Cardiac muscle cell (in vitro differentiated cells and primary cell): ENCODE measurements around the gene IL12RB1. TPM values are rescaled to one million over a fixed set of nuclear protein-coding genes. Genes with fewer than 3 reads are reported as not detected.

ENCODE experiments used
- DNase-seq, 2 donors: peaks; one replicate each; pipeline versions ENCODE4 v3.0.0 to v3.0.0-alpha.2; 2010 to 2017; ENCODE audit warnings: low read depth in 1 of 2, low spot score in 1 of 2
- H3K27ac ChIP-seq: fragments of 200-600 bp; sonication (generic); 2 replicates; pipeline ENCODE4 v1.5.1; 2016
- H3K27me3 ChIP-seq: fragments of 200-600 bp; sonication (generic); 2 replicates; pipeline ENCODE4 v1.6.0; 2016; ENCODE audit warnings: control low read depth
- H3K36me3 ChIP-seq: fragments of 200-600 bp; sonication (generic); 2 replicates; pipeline ENCODE4 v1.5.1; 2016; ENCODE audit warnings: control low read depth
- H3K4me1 ChIP-seq: fragments of 200-600 bp; sonication (generic); 2 replicates; pipeline ENCODE4 v1.8.1; 2017; ENCODE audit warnings: low read depth, mild to moderate bottlenecking, mixed run types
- H3K4me3 ChIP-seq: fragments of 200-600 bp; sonication (generic); 2 replicates; pipeline ENCODE4 v1.5.1; 2016; ENCODE audit warnings: mild to moderate bottlenecking
- H3K9me3 ChIP-seq: fragments of 200-600 bp; sonication (generic); 2 replicates; pipeline ENCODE4 v1.5.1; 2017; ENCODE audit warnings: low read depth, mild to moderate bottlenecking, control low read depth
- polyA plus RNA-seq: library from polyadenylated mRNA; unstranded; fragments of >200 nt; fragmentation: Nextera tagmentation; extraction: Ambion mirVana; gene quantifications from 2 replicates; pipeline ENCODE4 v1.2.1, GENCODE V29; 2016
- total RNA-seq: library from RNA; depleted of rRNA; stranded (reverse); fragments of >200 nt; gene quantifications from 2 replicates; pipeline ENCODE4 v1.2.3, GENCODE V29; 2016
- TF ChIP-seq, protein P1 (sequence below): IDR thresholded peaks from 2 replicates; pipeline ENCODE4 v1.5.1; 2012; ENCODE audit warnings: low read depth, mild to moderate bottlenecking, low read length

Gene IL12RB1
- total and polyA plus RNA-seq, 2 experiments from 2014 or later: not detected

DNA sequence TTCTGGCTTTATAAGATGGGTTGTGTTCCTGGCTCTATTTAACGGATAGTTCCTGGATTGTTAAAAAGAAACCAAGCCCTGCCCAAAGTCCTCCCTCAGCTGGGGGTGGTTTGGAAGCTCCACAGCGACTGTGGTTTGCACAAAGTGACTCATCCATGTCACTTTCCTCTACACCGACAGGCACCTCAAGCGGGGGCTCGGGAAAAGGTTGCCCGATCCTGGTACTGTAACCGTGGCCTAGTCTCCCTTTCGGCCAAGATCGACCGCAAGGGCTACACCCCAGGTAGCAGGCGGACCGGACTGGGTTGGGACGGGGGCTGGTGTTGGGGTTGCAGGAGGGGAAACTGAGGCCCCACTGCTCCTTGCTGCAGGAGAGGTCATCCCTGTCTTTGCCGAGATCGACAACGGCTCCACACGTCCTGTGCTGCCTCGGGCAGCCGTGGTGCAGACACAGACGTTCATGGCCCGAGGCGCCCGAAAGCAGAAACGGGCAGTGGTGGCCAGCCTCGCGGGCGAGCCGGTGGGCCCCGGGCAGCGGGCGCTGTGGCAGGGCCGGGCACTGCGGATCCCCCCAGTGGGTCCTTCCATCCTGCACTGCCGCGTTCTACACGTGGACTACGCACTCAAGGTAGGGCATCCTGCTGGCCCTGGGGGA is 77.2 kb downstream of the IL12RB1 start:
- no peaks in the 10 kb centered on the region for H3K27me3 ChIP-seq
- DNase-seq: no peak
- H3K9me3 ChIP-seq: no peaks in the 10 kb centered on the region
- H3K27ac ChIP-seq: no peak overlapping the region
- no peak overlapping the region for H3K4me3 ChIP-seq
- no peaks in the 10 kb centered on the region for H3K36me3 ChIP-seq
- TF ChIP-seq, protein P1, sequence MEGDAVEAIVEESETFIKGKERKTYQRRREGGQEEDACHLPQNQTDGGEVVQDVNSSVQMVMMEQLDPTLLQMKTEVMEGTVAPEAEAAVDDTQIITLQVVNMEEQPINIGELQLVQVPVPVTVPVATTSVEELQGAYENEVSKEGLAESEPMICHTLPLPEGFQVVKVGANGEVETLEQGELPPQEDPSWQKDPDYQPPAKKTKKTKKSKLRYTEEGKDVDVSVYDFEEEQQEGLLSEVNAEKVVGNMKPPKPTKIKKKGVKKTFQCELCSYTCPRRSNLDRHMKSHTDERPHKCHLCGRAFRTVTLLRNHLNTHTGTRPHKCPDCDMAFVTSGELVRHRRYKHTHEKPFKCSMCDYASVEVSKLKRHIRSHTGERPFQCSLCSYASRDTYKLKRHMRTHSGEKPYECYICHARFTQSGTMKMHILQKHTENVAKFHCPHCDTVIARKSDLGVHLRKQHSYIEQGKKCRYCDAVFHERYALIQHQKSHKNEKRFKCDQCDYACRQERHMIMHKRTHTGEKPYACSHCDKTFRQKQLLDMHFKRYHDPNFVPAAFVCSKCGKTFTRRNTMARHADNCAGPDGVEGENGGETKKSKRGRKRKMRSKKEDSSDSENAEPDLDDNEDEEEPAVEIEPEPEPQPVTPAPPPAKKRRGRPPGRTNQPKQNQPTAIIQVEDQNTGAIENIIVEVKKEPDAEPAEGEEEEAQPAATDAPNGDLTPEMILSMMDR: no peak
- H3K4me1 ChIP-seq: peaks cover 9% of the 10 kb centered on the region

Other genes starting within 250 kb of the IL12RB1 start
- 3.2 and 14.5 TPM in 2 replicates for gene JAK3, start 239.0 kb downstream of the IL12RB1 start, total RNA-seq
- 1.5 and 11.0 TPM in 2 replicates for gene JAK3, start 239.0 kb downstream of the IL12RB1 start, polyA plus RNA-seq
- 1,484 and 1,728 TPM in 2 replicates for gene RPL18A, start 227.0 kb downstream of the IL12RB1 start, total RNA-seq
- gene RPL18A, start 227.0 kb downstream of the IL12RB1 start, polyA plus RNA-seq: 930 and 1,120 TPM in 2 replicates
- 0.04 and 0.21 TPM in 2 replicates for gene SLC5A5, start 215.0 kb downstream of the IL12RB1 start, total RNA-seq
- gene SLC5A5, start 215.0 kb downstream of the IL12RB1 start, polyA plus RNA-seq: not detected in 2 replicates
- gene CCDC124, start 153.9 kb downstream of the IL12RB1 start, total RNA-seq: 80.5 and 103 TPM in 2 replicates
- gene CCDC124, start 153.9 kb downstream of the IL12RB1 start, polyA plus RNA-seq: 172 and 200 TPM in 2 replicates
- gene KCNN1, start 119.8 kb downstream of the IL12RB1 start, total RNA-seq: 23.4 and 26.7 TPM in 2 replicates
- 20.4 and 28.0 TPM in 2 replicates for gene KCNN1, start 119.8 kb downstream of the IL12RB1 start, polyA plus RNA-seq
- 9.2 and 16.1 TPM in 2 replicates for gene ARRDC2, start 78.8 kb downstream of the IL12RB1 start, total RNA-seq
- 6.8 and 10.7 TPM in 2 replicates for gene ARRDC2, start 78.8 kb downstream of the IL12RB1 start, polyA plus RNA-seq
- 6.6 and 8.1 TPM in 2 replicates for gene MAST3, start 10.8 kb upstream of the IL12RB1 start, total RNA-seq
- gene MAST3, start 10.8 kb upstream of the IL12RB1 start, polyA plus RNA-seq: 5.5 and 8.4 TPM in 2 replicates
- 64.7 and 72.0 TPM in 2 replicates for gene PIK3R2, start 66.2 kb upstream of the IL12RB1 start, total RNA-seq
- 48.5 and 53.8 TPM in 2 replicates for gene PIK3R2, start 66.2 kb upstream of the IL12RB1 start, polyA plus RNA-seq
- 0.98 and 1.4 TPM in 2 replicates for gene IFI30, start 86.9 kb upstream of the IL12RB1 start, total RNA-seq
- 1.0 TPM in 1 of 2 replicates, not detected in the other for gene IFI30, start 86.9 kb upstream of the IL12RB1 start, polyA plus RNA-seq
- 38.2 and 74.5 TPM in 2 replicates for gene MPV17L2, start 106.3 kb upstream of the IL12RB1 start, total RNA-seq
- 25.5 and 51.7 TPM in 2 replicates for gene MPV17L2, start 106.3 kb upstream of the IL12RB1 start, polyA plus RNA-seq
- 11.3 and 13.0 TPM in 2 replicates for gene RAB3A, start 117.1 kb upstream of the IL12RB1 start, total RNA-seq
- gene RAB3A, start 117.1 kb upstream of the IL12RB1 start, polyA plus RNA-seq: 12.5 and 15.3 TPM in 2 replicates
- gene PDE4C, start 139.5 kb upstream of the IL12RB1 start, total RNA-seq: 0.67 and 8.3 TPM in 2 replicates
- 1.1 TPM in 2 replicates for gene PDE4C, start 139.5 kb upstream of the IL12RB1 start, polyA plus RNA-seq
- gene IQCN, start 187.5 kb upstream of the IL12RB1 start, total RNA-seq: 2.3 and 3.2 TPM in 2 replicates
- 0.38 and 0.72 TPM in 2 replicates for gene IQCN, start 187.5 kb upstream of the IL12RB1 start, polyA plus RNA-seq
- gene JUND, start 194.7 kb upstream of the IL12RB1 start, total RNA-seq: 430 and 496 TPM in 2 replicates
- 262 and 265 TPM in 2 replicates for gene JUND, start 194.7 kb upstream of the IL12RB1 start, polyA plus RNA-seq
- 446 and 493 TPM in 2 replicates for gene LSM4, start 236.1 kb upstream of the IL12RB1 start, total RNA-seq
- 418 and 422 TPM in 2 replicates for gene LSM4, start 236.1 kb upstream of the IL12RB1 start, polyA plus RNA-seq